ENCODE data around the gene NAA50. TPM values are rescaled to one million over a fixed set of nuclear protein-coding genes. Genes with fewer than 3 reads are reported as not detected.

Gene NAA50
- total RNA-seq, 1 donor from 2014 or later, result 110 TPM

DNA sequence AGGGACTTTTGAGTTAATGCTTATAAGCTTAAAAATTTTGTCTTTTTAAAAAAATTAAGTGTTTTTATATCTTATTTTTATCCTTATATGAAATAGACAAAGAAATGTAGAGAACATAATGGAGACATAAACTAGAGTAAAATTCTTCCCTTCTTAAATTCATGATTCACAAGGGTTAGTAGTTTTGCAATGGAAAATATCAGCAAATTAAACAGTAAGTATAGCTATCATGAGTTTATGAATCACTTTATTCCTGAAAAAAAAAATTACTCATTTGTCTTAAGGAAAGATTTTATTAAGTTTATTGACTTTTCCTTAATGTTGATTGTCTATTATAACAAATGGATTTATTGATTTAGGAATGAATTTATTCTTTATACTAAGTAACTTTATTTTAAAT lies 5.1 kb upstream of the NAA50 start:
- no peak for TF ChIP-seq CTCF (IDR thresholded peaks at IDR 0.05; ENCODE audit: unreplicated experiment)
- peaks cover 16% of the 10 kb centered on the region for H3K4me1 Mint-ChIP-seq (ENCODE audit: low read depth)

GRCh38 chr3:113747283-113748046 lies 1.4 kb upstream of the NAA50 start:
- no peaks in the 10 kb centered on the region for H3K27me3 Mint-ChIP-seq
- DNase-seq (ENCODE audit: low spot score, unreplicated experiment), result no peak
- H3K9me3 Mint-ChIP-seq (ENCODE audit: low read depth), result no peaks in the 10 kb centered on the region
- H3K4me1 Mint-ChIP-seq (ENCODE audit: low read depth), result peaks cover 33% of the 10 kb centered on the region
- TF ChIP-seq CTCF (IDR thresholded peaks at IDR 0.05; ENCODE audit: unreplicated experiment), result no peak
- H3K4me3 Mint-ChIP-seq (ENCODE audit: low read depth), result peak overlapping the region; percentile 97
- peak overlapping the region; percentile 100 for H3K27ac Mint-ChIP-seq
- H3K36me3 Mint-ChIP-seq (ENCODE audit: insufficient read depth), result no peaks in the 10 kb centered on the region

More for the DNA sequence above, 5.1 kb upstream of the NAA50 start:
- no peak overlapping the region for H3K4me3 Mint-ChIP-seq (ENCODE audit: low read depth)
- no peaks in the 10 kb centered on the region for H3K9me3 Mint-ChIP-seq (ENCODE audit: low read depth)
- no peaks in the 10 kb centered on the region for H3K27me3 Mint-ChIP-seq
- DNase-seq (ENCODE audit: low spot score, unreplicated experiment), result no peak
- H3K36me3 Mint-ChIP-seq (ENCODE audit: insufficient read depth), result no peaks in the 10 kb centered on the region
- no peak overlapping the region for H3K27ac Mint-ChIP-seq

DNA sequence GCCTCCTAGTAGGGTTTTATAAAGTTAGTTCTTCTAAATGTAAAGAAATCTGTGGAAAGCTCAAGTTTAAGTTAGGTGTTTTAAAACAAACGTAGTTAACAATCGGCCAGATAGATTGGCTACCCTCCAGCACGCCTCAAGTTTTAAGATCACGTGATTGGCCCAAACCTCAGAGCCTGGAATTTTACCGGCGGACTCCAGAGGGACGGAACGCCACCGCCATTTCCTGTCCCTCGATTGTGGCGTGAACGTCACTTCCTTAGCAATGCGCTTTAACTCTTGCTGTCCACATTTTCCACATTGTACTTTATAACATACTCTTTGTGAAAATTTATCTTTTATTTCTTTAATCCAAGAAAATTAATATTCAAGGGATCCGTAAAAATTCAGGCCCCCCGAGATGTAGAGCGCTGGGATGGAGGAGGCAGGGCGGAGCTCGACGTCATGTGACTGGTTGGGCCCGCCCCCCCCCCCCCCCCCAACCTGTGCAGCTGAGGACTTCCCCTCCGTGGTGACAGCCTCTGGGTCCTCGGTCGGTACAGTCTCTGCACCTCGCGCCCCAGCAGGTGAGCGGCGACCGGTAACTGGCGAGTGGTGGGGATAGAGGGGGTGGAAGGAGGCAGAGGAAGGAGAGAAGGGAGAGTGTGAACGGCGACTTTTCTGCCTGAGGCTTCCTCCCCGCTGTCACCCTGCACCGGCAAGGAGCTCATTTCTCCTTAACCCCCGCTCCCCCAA lies 666 bp upstream of the NAA50 start, which contains the start of gene ATP6V1A:
Gene ATP6V1A (plus strand): TSS at position 488 of the 735 bp plus-strand sequence. CDS start 31,719 bp downstream, outside the sequence.
- Mint-ChIP-seq H3K27me3 (no peaks in the 10 kb centered on the region), H3K4me1 (ENCODE audit: low read depth) (peaks cover 33% of the 10 kb centered on the region), H3K27ac (peak within 1 kb of the TSS; percentile 100), H3K4me3 (ENCODE audit: low read depth) (peak within 1 kb of the TSS; percentile 97), H3K9me3 (ENCODE audit: low read depth) (no peaks in the 10 kb centered on the region), H3K36me3 (ENCODE audit: insufficient read depth) (no peaks in the 10 kb centered on the region)
- no peak for TF ChIP-seq CTCF (IDR thresholded peaks at IDR 0.05; ENCODE audit: unreplicated experiment)
- peak; percentile 54 for DNase-seq (ENCODE audit: low spot score, unreplicated experiment)

DNA sequence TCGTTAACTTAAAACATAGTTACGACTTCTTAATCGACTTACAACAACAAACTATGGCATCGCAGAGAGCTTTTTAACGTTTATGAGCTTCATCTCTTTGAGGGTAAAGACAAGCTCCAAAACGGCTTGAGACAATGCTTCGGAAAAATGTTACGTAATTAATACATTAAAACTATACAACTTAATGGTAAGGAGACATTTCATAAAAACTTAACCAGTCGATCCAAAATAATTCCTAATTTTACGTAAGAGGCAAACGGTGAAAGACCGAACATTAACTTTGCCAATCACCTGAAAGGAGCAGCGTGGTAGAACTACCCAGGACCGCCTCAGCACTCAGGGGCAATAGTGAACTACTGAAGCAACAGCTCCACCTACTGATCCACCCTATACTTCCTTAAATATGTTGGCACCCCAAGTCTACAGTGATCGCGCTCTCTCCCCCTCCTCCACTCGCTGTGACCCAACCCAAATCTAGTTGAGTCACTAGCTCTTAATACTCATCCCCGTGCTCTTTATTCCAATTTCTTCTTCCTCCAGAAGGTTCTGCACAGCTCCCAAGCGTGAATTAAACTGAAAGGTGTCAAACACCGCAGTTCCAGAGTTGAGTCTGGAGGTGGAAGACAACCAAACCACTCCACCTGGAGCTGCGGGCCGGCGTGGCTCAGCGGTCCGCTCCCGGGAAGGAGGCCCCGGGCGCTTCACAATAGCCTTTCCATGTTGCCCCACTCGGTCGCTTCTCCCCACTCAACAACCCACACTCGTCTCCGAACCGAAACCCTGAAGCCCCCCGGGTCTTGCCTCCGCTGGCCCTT lies 901 bp downstream of the NAA50 start:
- Mint-ChIP-seq H3K36me3 (ENCODE audit: insufficient read depth) (no peaks in the 10 kb centered on the region), H3K27me3 (no peaks in the 10 kb centered on the region), H3K4me1 (ENCODE audit: low read depth) (peaks cover 40% of the 10 kb centered on the region), H3K9me3 (ENCODE audit: low read depth) (no peaks in the 10 kb centered on the region), H3K27ac (peak overlapping the region; percentile 100), H3K4me3 (ENCODE audit: low read depth) (peak overlapping the region; percentile 97)
- TF ChIP-seq CTCF (IDR thresholded peaks at IDR 0.05; ENCODE audit: unreplicated experiment), result peak; percentile 69
- peak; percentile 54 for DNase-seq (ENCODE audit: low spot score, unreplicated experiment)
